ENCODE results near the gene BPGM.

BPGM gene

GRCh38 chr7:134718211-134718875 lies 71.7 kb downstream of the BPGM start:
- Histone ChIP-seq H3K36me3 (ENCODE audit: control insufficient read depth, insufficient read depth, low read length) (no peaks in the 10 kb centered on the region), H3K9me3 (ENCODE audit: control insufficient read depth, insufficient read depth, low read length) (no peaks in the 10 kb centered on the region), H3K4me3 (ENCODE audit: low read length) (no peak overlapping the region), H3K27ac (ENCODE audit: low read length) (no peak overlapping the region), H3K4me1 (ENCODE audit: control insufficient read depth, insufficient read depth, low read length) (no peaks in the 10 kb centered on the region), H3K27me3 (ENCODE audit: control insufficient read depth, insufficient read depth, low read length) (no peaks in the 10 kb centered on the region)
- DNase-seq (ENCODE audit: low read depth, low spot score), result no peak
- WGBS (ENCODE audit: insufficient coverage, insufficient read length), result no CpG with 5 or more reads among the region's 2 CpGs

GRCh38 chr7:134720091-134720935 lies 73.7 kb downstream of the BPGM start:
- Histone ChIP-seq H3K27me3 (ENCODE audit: control insufficient read depth, insufficient read depth, low read length) (no peaks in the 10 kb centered on the region), H3K4me1 (ENCODE audit: control insufficient read depth, insufficient read depth, low read length) (no peaks in the 10 kb centered on the region), H3K27ac (ENCODE audit: low read length) (no peak overlapping the region), H3K4me3 (ENCODE audit: low read length) (no peak overlapping the region), H3K9me3 (ENCODE audit: control insufficient read depth, insufficient read depth, low read length) (no peaks in the 10 kb centered on the region), H3K36me3 (ENCODE audit: control insufficient read depth, insufficient read depth, low read length) (no peaks in the 10 kb centered on the region)
- DNase-seq (ENCODE audit: low read depth, low spot score), result no peak
- WGBS (ENCODE audit: insufficient coverage, insufficient read length), result no CpG with 5 or more reads among the region's 5 CpGs

- no peak overlapping the region for H3K4me3 ChIP-seq (ENCODE audit: low read length)
- H3K27ac ChIP-seq (ENCODE audit: low read length), result no peak overlapping the region
- no peaks in the 10 kb centered on the region for H3K4me1 ChIP-seq (ENCODE audit: control insufficient read depth, insufficient read depth, low read length)
- no CpG with 5 or more reads among the region's 2 CpGs for WGBS (ENCODE audit: insufficient coverage, insufficient read length)
- H3K27me3 ChIP-seq (ENCODE audit: control insufficient read depth, insufficient read depth, low read length), result no peaks in the 10 kb centered on the region
- no peak for DNase-seq (ENCODE audit: low read depth, low spot score)
- no peaks in the 10 kb centered on the region for H3K36me3 ChIP-seq (ENCODE audit: control insufficient read depth, insufficient read depth, low read length)
- no peaks in the 10 kb centered on the region for H3K9me3 ChIP-seq (ENCODE audit: control insufficient read depth, insufficient read depth, low read length)
Measured at GRCh38 chr7:134721171-134721570, 74.5 kb downstream of the BPGM start.

GRCh38 chr7:134722786-134723322 lies 76.2 kb downstream of the BPGM start:
- Histone ChIP-seq H3K4me3 (ENCODE audit: low read length) (no peak overlapping the region), H3K36me3 (ENCODE audit: control insufficient read depth, insufficient read depth, low read length) (no peaks in the 10 kb centered on the region), H3K9me3 (ENCODE audit: control insufficient read depth, insufficient read depth, low read length) (no peaks in the 10 kb centered on the region), H3K27ac (ENCODE audit: low read length) (no peak overlapping the region), H3K27me3 (ENCODE audit: control insufficient read depth, insufficient read depth, low read length) (no peaks in the 10 kb centered on the region), H3K4me1 (ENCODE audit: control insufficient read depth, insufficient read depth, low read length) (no peaks in the 10 kb centered on the region)
- WGBS (ENCODE audit: insufficient coverage, insufficient read length), result no CpG with 5 or more reads among the region's 4 CpGs
- DNase-seq (ENCODE audit: low read depth, low spot score), result no peak

- no CpG with 5 or more reads among the region's 5 CpGs for WGBS (ENCODE audit: insufficient coverage, insufficient read length)
- H3K27me3 ChIP-seq (ENCODE audit: control insufficient read depth, insufficient read depth, low read length), result no peaks in the 10 kb centered on the region
Measured at GRCh38 chr7:134723892-134724291, 77.2 kb downstream of the BPGM start.

GRCh38 chr7:134724606-134725005 lies 78.0 kb downstream of the BPGM start:
- H3K9me3 ChIP-seq (ENCODE audit: control insufficient read depth, insufficient read depth, low read length), result no peaks in the 10 kb centered on the region
- H3K27ac ChIP-seq (ENCODE audit: low read length), result no peak overlapping the region
- no CpG with 5 or more reads among the region's 2 CpGs for WGBS (ENCODE audit: insufficient coverage, insufficient read length)
- no peaks in the 10 kb centered on the region for H3K4me1 ChIP-seq (ENCODE audit: control insufficient read depth, insufficient read depth, low read length)
- no peaks in the 10 kb centered on the region for H3K27me3 ChIP-seq (ENCODE audit: control insufficient read depth, insufficient read depth, low read length)
- no peaks in the 10 kb centered on the region for H3K36me3 ChIP-seq (ENCODE audit: control insufficient read depth, insufficient read depth, low read length)
- no peak overlapping the region for H3K4me3 ChIP-seq (ENCODE audit: low read length)
- DNase-seq (ENCODE audit: low read depth, low spot score), result no peak

More at GRCh38 chr7:134723892-134724291, 77.2 kb downstream of the BPGM start:
- no peak overlapping the region for H3K27ac ChIP-seq (ENCODE audit: low read length)
- no peaks in the 10 kb centered on the region for H3K9me3 ChIP-seq (ENCODE audit: control insufficient read depth, insufficient read depth, low read length)
- no peak overlapping the region for H3K4me3 ChIP-seq (ENCODE audit: low read length)
- DNase-seq (ENCODE audit: low read depth, low spot score), result no peak
- no peaks in the 10 kb centered on the region for H3K4me1 ChIP-seq (ENCODE audit: control insufficient read depth, insufficient read depth, low read length)
- no peaks in the 10 kb centered on the region for H3K36me3 ChIP-seq (ENCODE audit: control insufficient read depth, insufficient read depth, low read length)

GRCh38 chr7:134726581-134726980 lies 79.9 kb downstream of the BPGM start:
- no peak overlapping the region for H3K27ac ChIP-seq (ENCODE audit: low read length)
- H3K4me1 ChIP-seq (ENCODE audit: control insufficient read depth, insufficient read depth, low read length), result no peaks in the 10 kb centered on the region
- H3K36me3 ChIP-seq (ENCODE audit: control insufficient read depth, insufficient read depth, low read length), result no peaks in the 10 kb centered on the region
- H3K9me3 ChIP-seq (ENCODE audit: control insufficient read depth, insufficient read depth, low read length), result no peaks in the 10 kb centered on the region
- no peak for DNase-seq (ENCODE audit: low read depth, low spot score)
- no peaks in the 10 kb centered on the region for H3K27me3 ChIP-seq (ENCODE audit: control insufficient read depth, insufficient read depth, low read length)
- no CpG with 5 or more reads among the region's 2 CpGs for WGBS (ENCODE audit: insufficient coverage, insufficient read length)
- no peak overlapping the region for H3K4me3 ChIP-seq (ENCODE audit: low read length)

- DNase-seq (ENCODE audit: low read depth, low spot score), result no peak
- no peak overlapping the region for H3K4me3 ChIP-seq (ENCODE audit: low read length)
- no peaks in the 10 kb centered on the region for H3K9me3 ChIP-seq (ENCODE audit: control insufficient read depth, insufficient read depth, low read length)
- H3K4me1 ChIP-seq (ENCODE audit: control insufficient read depth, insufficient read depth, low read length), result no peaks in the 10 kb centered on the region
- no peak overlapping the region for H3K27ac ChIP-seq (ENCODE audit: low read length)
- H3K36me3 ChIP-seq (ENCODE audit: control insufficient read depth, insufficient read depth, low read length), result no peaks in the 10 kb centered on the region
- WGBS (ENCODE audit: insufficient coverage, insufficient read length), result no CpG with 5 or more reads among the region's 3 CpGs
- no peaks in the 10 kb centered on the region for H3K27me3 ChIP-seq (ENCODE audit: control insufficient read depth, insufficient read depth, low read length)
Measured at GRCh38 chr7:134727711-134728110, 81.1 kb downstream of the BPGM start.
